Daoy (cell line): ENCODE data around the gene PNPO. TPM values are rescaled to one million over a fixed set of nuclear protein-coding genes. Genes with fewer than 3 reads are reported as not detected.

Experiments used
- DNase-seq: peaks from one replicate; pipeline ENCODE4 v3.0.0-alpha.2; 2015; ENCODE audit warnings: low read depth
- total RNA-seq: library from RNA; depleted of rRNA; stranded (reverse); fragments of >200 nt; shearing (Covaris generic); gene quantifications from 2 replicates; pipeline ENCODE4 v1.2.3, GENCODE V29; 2014; rRNA removed

The PNPO gene
- total RNA-seq, 1 experiment from 2014 or later, result 26.9 TPM

- DNase-seq, result no peak
These were observed 56.7 kb downstream of the PNPO start for GRCh38 chr17:47998044-47998443.

Other genes with a start within 250 kb of the PNPO start
- 0.77 and 1.9 TPM in 2 replicates for gene TBKBP1, start 247.4 kb upstream of the PNPO start, total RNA-seq
- gene TBX21, start 208.3 kb upstream of the PNPO start, total RNA-seq, result 0.06 TPM in 1 of 2 replicates, not detected in the other
- 4.0 and 5.6 TPM in 2 replicates for gene OSBPL7, start 119.8 kb upstream of the PNPO start, total RNA-seq
- 26.3 and 41.3 TPM in 2 replicates for gene MRPL10, start 110.0 kb upstream of the PNPO start, total RNA-seq
- not detected in 2 replicates for gene LRRC46, start 109.9 kb upstream of the PNPO start, total RNA-seq
- gene SCRN2, start 100.3 kb upstream of the PNPO start, total RNA-seq, result 7.1 and 11.0 TPM in 2 replicates
- 0.06 and 0.23 TPM in 2 replicates for gene SP6, start 90.4 kb upstream of the PNPO start, total RNA-seq
- 1.5 TPM in 2 replicates for gene SP2, start 45.3 kb upstream of the PNPO start, total RNA-seq
- not detected in 2 replicates for gene PRR15L, start 16.3 kb downstream of the PNPO start, total RNA-seq
- gene CDK5RAP3, start 29.5 kb downstream of the PNPO start, total RNA-seq, result 74.2 and 93.5 TPM in 2 replicates
- gene COPZ2, start 96.2 kb downstream of the PNPO start, total RNA-seq, result 0.57 and 5.5 TPM in 2 replicates
- 19.1 and 22.3 TPM in 2 replicates for gene NFE2L1, start 106.8 kb downstream of the PNPO start, total RNA-seq
- gene CBX1, start 159.9 kb downstream of the PNPO start, total RNA-seq, result 81.6 and 88.1 TPM in 2 replicates
- 8.2 and 11.8 TPM in 2 replicates for gene SNX11, start 166.2 kb downstream of the PNPO start, total RNA-seq